K562 (cell line): ENCODE data around the gene LYRM1. TPM values are rescaled to one million over a fixed set of nuclear protein-coding genes. Genes with fewer than 3 reads are reported as not detected.

Experiments
- CUX1 ChIP-seq: fragments of 200-800 bp; sonication (Bioruptor generic); IDR thresholded peaks from 2 replicates; pipeline ENCODE4 v1.6.1; 2016; ENCODE audit warnings: missing genetic modification characterization, missing compliant biosample characterization
- ETV6 ChIP-seq, 3 experiments: fragments of 150-350 bp in 1 of 3; sonication (generic) in 1 of 3; formaldehyde crosslinking in 1 of 3; IDR thresholded peaks; 2 replicates each; pipeline versions ENCODE4 v1.6.1 to v1.8.0; 2014 to 2022; ENCODE audit warnings: borderline replicate concordance in 2 of 3, low read depth in 2 of 3, antibody characterized with exemption in 1 of 3, low read length in 1 of 3, mild to moderate bottlenecking in 1 of 3, missing genetic modification reagents in 1 of 3
- HDAC3 ChIP-seq: fragments of 450-650 bp; IDR thresholded peaks from 2 replicates; pipeline ENCODE4 v1.6.1; 2018; ENCODE audit warnings: borderline replicate concordance, mild to moderate bottlenecking, moderate library complexity; ENCODE audit not compliant: partially characterized antibody
- MGA ChIP-seq: fragments of 450-650 bp; IDR thresholded peaks from 2 replicates; pipeline ENCODE4 v1.6.1; 2016; ENCODE audit warnings: mild to moderate bottlenecking, moderate library complexity
- NCOR1 ChIP-seq: fragments of 450-650 bp; IDR thresholded peaks from 2 replicates; pipeline ENCODE4 v1.6.1; 2016; ENCODE audit warnings: mild to moderate bottlenecking, moderate library complexity
- SMARCA4 ChIP-seq: fragments of 450-650 bp; IDR thresholded peaks from 2 replicates; pipeline ENCODE4 v1.6.1; 2016
- SRSF9 ChIP-seq: fragments of 200-400 bp; formaldehyde crosslinking; IDR thresholded peaks from 2 replicates; pipeline ENCODE4 v1.6.1; 2017; ENCODE audit warnings: low read depth, low read length, borderline replicate concordance
- TCF7 ChIP-seq: sonication (generic); IDR thresholded peaks from 2 replicates; pipeline ENCODE4 v1.6.1; 2016; ENCODE audit warnings: antibody characterized with exemption, borderline replicate concordance
- TRIM28 ChIP-seq: fragments of 450-650 bp; IDR thresholded peaks from 2 replicates; pipeline ENCODE4 v1.6.1; 2017
- ZFP30 ChIP-seq: fragments of 250-450 bp; sonication (Bioruptor Pico); IDR thresholded peaks from 2 replicates; pipeline ENCODE4 v1.8.0; 2022; ENCODE audit warnings: moderate library complexity, mild to moderate bottlenecking, inconsistent platforms, borderline replicate concordance
- ZNF586 ChIP-seq: fragments of 450-650 bp; formaldehyde crosslinking; conservative IDR thresholded peaks from 2 replicates; pipeline ENCODE4 v1.4.0; 2020; ENCODE audit warnings: mild to moderate bottlenecking, moderate library complexity
- polyA plus RNA-seq, 8 experiments: library from polyadenylated mRNA; depleted of rRNA in 4 of 8; stranded (reverse) in 5 of 8; unstranded in 3 of 8; fragments of >200 nt; fragmentation: Nextera tagmentation in 2 of 8; fragmentation: Illumina TruSeq in 1 of 8; extraction: Ambion mirVana in 2 of 8; extraction: Trizol in 1 of 8; gene quantifications; 2 replicates each; pipeline versions ENCODE4 v1.2.1 to v1.2.3, GENCODE V29; 2011 to 2014; ENCODE audit warnings: inconsistent platforms in 1 of 8, missing spikeins in 1 of 8
- total RNA-seq, 7 experiments: library from RNA; depleted of rRNA in 6 of 7; stranded (reverse); fragments of >200 nt in 6 of 7; fragmentation: Illumina TruSeq in 2 of 7; extraction: Trizol in 2 of 7; gene quantifications; 2 replicates each; pipeline versions ENCODE4 v1.2.1 to v1.2.3, GENCODE V29; 2011 to 2021; ENCODE audit warnings: low replicate concordance in 1 of 7

Gene LYRM1
- total and polyA plus RNA-seq, 9 of the 15 experiments (the other 6 are each of a cell fraction or from before 2014, with no cell fraction given): 17.5 to 44.1 (median 32.7) TPM

- TF ChIP-seq MGA: peak; percentile 69
- TF ChIP-seq SRSF9: no peak
- 0 out of 2 replicates have a peak, but pooled peaks have one; percentile 54 for TF ChIP-seq TCF7
- TF ChIP-seq TRIM28: no peak
- no peak for TF ChIP-seq ZNF586 (CRISPR knock-in tag)
- TF ChIP-seq SMARCA4: no peak; the same call in 1 of the 2 replicates
- no peak for TF ChIP-seq ETV6 (IDR thresholded peaks at IDR 0.05; ENCODE audit: borderline replicate concordance in 1 of 2, low read depth in 2 of 2, low read length in 1 of 2)
- TF ChIP-seq ETV6 (CRISPR knock-in tag; IDR thresholded peaks at IDR 0.05; ENCODE audit: borderline replicate concordance): no peak
- TF ChIP-seq ZFP30 (CRISPR knock-in tag): no peak
- TF ChIP-seq HDAC3: peak; percentile 36
- peak; percentile 16; the same call in 1 of the 2 replicates for TF ChIP-seq CUX1
- peak; percentile 64 for TF ChIP-seq NCOR1
These were observed 45.6 kb downstream of the LYRM1 start (continued) for GRCh38 chr16:20946015-20946629.
